Measurements from ENCODE around the gene C1orf198. TPM values are rescaled to one million over a fixed set of nuclear protein-coding genes. Genes with fewer than 3 reads are reported as not detected.

Gene C1orf198
- total and polyA plus RNA-seq, 2 of the 4 experiments (the other 2 are of a cell fraction), result 67.4 to 76.2 TPM

DNA sequence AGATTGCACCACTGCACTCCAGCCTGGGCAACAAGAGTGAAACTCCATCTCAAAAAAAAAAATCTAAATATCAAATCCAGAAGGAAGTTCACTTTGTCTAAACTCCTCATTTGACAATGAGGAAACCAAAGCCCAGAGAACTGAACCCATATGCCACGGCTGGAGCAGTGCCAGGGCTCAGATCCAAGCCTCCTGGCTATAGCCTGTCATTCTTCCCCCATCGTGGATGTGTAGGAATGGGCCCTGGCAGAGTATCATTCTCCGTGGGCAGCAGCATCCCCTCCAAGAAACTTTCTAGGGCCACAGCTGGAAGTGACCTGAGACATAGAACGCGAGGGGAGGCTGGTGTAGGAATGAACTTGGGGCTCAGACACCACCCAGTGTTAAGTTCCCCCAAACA, 73.9 kb downstream of the C1orf198 start:
- in situ Hi-C loops (cut with MboI; ENCODE audit: low sequenced_read_pairs) (no loop called here), dilution Hi-C loops (cut with HindIII; ENCODE audit: low sequenced_read_pairs, unreplicated experiment) (no loop called here), intact Hi-C loops (cut with micrococcal nuclease) (loop anchor here (5.0 kb wide), 1 partner anchor 152 kb away; the partner anchor contains the start of gene COG2)
- no peak overlapping the region for H3K18ac ChIP-seq (ENCODE audit: low read depth, low read length)
- H3K9me3 ChIP-seq (ENCODE audit: control insufficient read depth, insufficient read depth, low read length), result no peaks in the 10 kb centered on the region
- WGBS, 2 experiments (ENCODE audit: extremely low coverage in 2 of 2, insufficient read length in 1 of 2), result no CpG with 5 or more reads among the region's 5 CpGs
- H3K4me2 ChIP-seq (ENCODE audit: low read depth, low read length), result no peak overlapping the region
- no peaks in the 10 kb centered on the region; the same call in 1 of the 2 replicates for H4K20me1 ChIP-seq (ENCODE audit: insufficient read depth, low read length)
- no peaks in the 10 kb centered on the region for H3K79me1 ChIP-seq (ENCODE audit: low read depth in 1 of 2, low read length in 2 of 2)
- no TSS peak for BruUV-seq (replicated peaks)
- no peak overlapping the region for H4K91ac ChIP-seq (ENCODE audit: insufficient read depth, low read depth, low read length)
- H3K56ac ChIP-seq (ENCODE audit: extremely low read depth, insufficient read depth, low read length), result no peak overlapping the region
- H4K8ac ChIP-seq (ENCODE audit: low read depth in 2 of 2, low read length in 2 of 2), result no peak overlapping the region
- no peaks in the 10 kb centered on the region for H3K4me1 ChIP-seq (ENCODE audit: control insufficient read depth, insufficient read depth, low read length)
- H3K27ac ChIP-seq (ENCODE audit: insufficient read depth, low read length), result no peak overlapping the region
- TF ChIP-seq NFE2L2 (IDR thresholded peaks at IDR 0.05; ENCODE audit: low read depth, low read length) (no peak), FOS (IDR thresholded peaks at IDR 0.05; ENCODE audit: low read depth, low read length) (no peak), MXI1 (IDR thresholded peaks at IDR 0.05; ENCODE audit: borderline replicate concordance, low read depth, low read length) (no peak), ELK1 (IDR thresholded peaks at IDR 0.05; ENCODE audit: borderline replicate concordance, low read depth, low read length) (no peak), SMC3 (IDR thresholded peaks at IDR 0.05; ENCODE audit: low read depth, low read length) (no peak)
- H3K36me3 ChIP-seq (ENCODE audit: control insufficient read depth, insufficient read depth, low read length), result no peaks in the 10 kb centered on the region
- H2BK5ac ChIP-seq (ENCODE audit: low read depth, low read length, poor library complexity, severe bottlenecking), result no peak overlapping the region
- H4K5ac ChIP-seq (ENCODE audit: low read depth, low read length), result no peak overlapping the region
- DNase-seq (no peak), ATAC-seq (ENCODE audit: low read depth) (no peak)
- H3K9me1 ChIP-seq (ENCODE audit: insufficient read depth, low read length), result no peaks in the 10 kb centered on the region
- no peak overlapping the region for H3K9ac ChIP-seq (ENCODE audit: low read depth, low read length)
- no peak overlapping the region for H2BK120ac ChIP-seq (ENCODE audit: low read depth, low read length)
- no peak overlapping the region for H3K4ac ChIP-seq (ENCODE audit: low read depth, low read length)
- H3K23ac ChIP-seq (ENCODE audit: low read depth, low read length), result no peak overlapping the region
- H2BK15ac ChIP-seq (ENCODE audit: low read depth, low read length), result no peak overlapping the region
- no peak overlapping the region for H2AFZ ChIP-seq (replicated peaks; ENCODE audit: low read length, poor library complexity)
- no peak overlapping the region for H3K4me3 ChIP-seq (ENCODE audit: insufficient read depth, low read depth, low read length)
- ChIA-PET CTCF (no interaction called here), POLR2A (ENCODE audit: unreplicated experiment) (no interaction called here)
- H3K14ac ChIP-seq (replicated peaks; ENCODE audit: low read depth, low read length), result no peak overlapping the region
- no peak overlapping the region for H2BK20ac ChIP-seq (ENCODE audit: low read depth, low read length)
- H2AK9ac ChIP-seq (replicated peaks; ENCODE audit: low read depth, low read length, poor library complexity), result no peak overlapping the region
- H2AK5ac ChIP-seq (ENCODE audit: low read depth, low read length), result no peak overlapping the region
- H3K27me3 ChIP-seq (ENCODE audit: control insufficient read depth, insufficient read depth, low read length), result no peaks in the 10 kb centered on the region; the same call in none of the 2 replicates

All from IMR-90 (cell line).